ENCODE data around the gene CORO1C.

DNA sequence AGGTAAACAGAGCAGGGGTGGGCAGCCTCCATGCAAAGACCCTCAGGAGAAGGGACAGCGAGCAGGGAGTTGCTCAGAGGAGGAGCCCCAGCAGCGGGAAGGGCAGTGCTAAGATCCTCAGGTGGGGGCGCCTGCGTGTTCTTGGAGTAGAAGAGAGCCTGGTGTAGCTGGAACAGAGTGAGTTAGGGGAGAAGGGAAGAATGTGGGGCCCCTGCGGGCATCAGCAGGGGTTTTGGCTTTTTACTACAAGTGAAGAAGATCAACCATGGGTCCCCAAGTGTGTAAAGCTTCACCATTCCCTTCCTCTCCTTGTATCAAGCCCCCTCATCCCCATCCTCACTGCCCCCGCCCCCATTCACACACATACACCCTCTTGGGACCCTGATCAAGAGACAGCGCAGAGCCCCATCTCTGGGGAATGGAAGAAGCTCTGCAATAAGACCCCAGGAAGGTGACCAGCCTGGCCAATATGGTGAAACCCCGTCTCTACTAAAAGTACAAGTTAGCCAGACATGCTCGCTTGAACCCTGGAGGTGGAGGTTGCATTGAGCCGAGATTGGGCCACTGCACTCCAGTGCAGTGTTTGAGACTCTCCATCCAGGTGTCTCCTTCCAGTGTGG lies 123.2 kb downstream of the CORO1C start:
- TF ChIP-seq POLR2A (IDR thresholded peaks at IDR 0.05; ENCODE audit: low read depth, low read length): no peak
- TF ChIP-seq, protein P1, sequence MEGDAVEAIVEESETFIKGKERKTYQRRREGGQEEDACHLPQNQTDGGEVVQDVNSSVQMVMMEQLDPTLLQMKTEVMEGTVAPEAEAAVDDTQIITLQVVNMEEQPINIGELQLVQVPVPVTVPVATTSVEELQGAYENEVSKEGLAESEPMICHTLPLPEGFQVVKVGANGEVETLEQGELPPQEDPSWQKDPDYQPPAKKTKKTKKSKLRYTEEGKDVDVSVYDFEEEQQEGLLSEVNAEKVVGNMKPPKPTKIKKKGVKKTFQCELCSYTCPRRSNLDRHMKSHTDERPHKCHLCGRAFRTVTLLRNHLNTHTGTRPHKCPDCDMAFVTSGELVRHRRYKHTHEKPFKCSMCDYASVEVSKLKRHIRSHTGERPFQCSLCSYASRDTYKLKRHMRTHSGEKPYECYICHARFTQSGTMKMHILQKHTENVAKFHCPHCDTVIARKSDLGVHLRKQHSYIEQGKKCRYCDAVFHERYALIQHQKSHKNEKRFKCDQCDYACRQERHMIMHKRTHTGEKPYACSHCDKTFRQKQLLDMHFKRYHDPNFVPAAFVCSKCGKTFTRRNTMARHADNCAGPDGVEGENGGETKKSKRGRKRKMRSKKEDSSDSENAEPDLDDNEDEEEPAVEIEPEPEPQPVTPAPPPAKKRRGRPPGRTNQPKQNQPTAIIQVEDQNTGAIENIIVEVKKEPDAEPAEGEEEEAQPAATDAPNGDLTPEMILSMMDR (IDR thresholded peaks at IDR 0.05; ENCODE audit: extremely low read depth in 1 of 2, insufficient read depth in 1 of 2, low read depth in 1 of 2, low read length in 2 of 2): no peak
- TF ChIP-seq MYC (IDR thresholded peaks at IDR 0.05; ENCODE audit: low read depth, low read length): no peak
- TF ChIP-seq EZH2 (IDR thresholded peaks at IDR 0.05; ENCODE audit: borderline replicate concordance, low read depth, low read length, severe bottlenecking): no peak
- no peak for TF ChIP-seq JUN (IDR thresholded peaks at IDR 0.05; ENCODE audit: borderline replicate concordance, insufficient read depth, insufficient read length, low read depth)
- no peak for TF ChIP-seq POLR2AphosphoS5 (IDR thresholded peaks at IDR 0.05; ENCODE audit: insufficient read depth, low read depth, low read length)
- TF ChIP-seq FOS (IDR thresholded peaks at IDR 0.05; ENCODE audit: borderline replicate concordance, insufficient read depth, low read length): no peak
- TF ChIP-seq, protein P2, sequence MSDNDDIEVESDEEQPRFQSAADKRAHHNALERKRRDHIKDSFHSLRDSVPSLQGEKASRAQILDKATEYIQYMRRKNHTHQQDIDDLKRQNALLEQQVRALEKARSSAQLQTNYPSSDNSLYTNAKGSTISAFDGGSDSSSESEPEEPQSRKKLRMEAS (IDR thresholded peaks at IDR 0.05; ENCODE audit: insufficient read depth, insufficient read length): no peak
- TF ChIP-seq GATA2 (IDR thresholded peaks at IDR 0.05; ENCODE audit: insufficient read depth, insufficient read length, low read depth, low read length): no peak

All from endothelial cell of umbilical vein (primary cell).